HCT116 (cell line): ENCODE measurements around the gene PRICKLE3. TPM values are rescaled to one million over a fixed set of nuclear protein-coding genes. Genes with fewer than 3 reads are reported as not detected.
A peak's percentile ranks its signal among the peaks of the same experiment; 100 is the strongest.

ENCODE experiments used
- ATAC-seq: fragments of 200-7000 bp; cut with Tn5 transposase; 2 replicates; pipeline ENCODE4 v1.9.1; 2020; ENCODE audit warnings: mild to moderate bottlenecking, moderate library complexity
- BruUV-seq: library from RNA; stranded (reverse); fragments of 400-500 nt; replicated peaks from 2 replicates; lab custom pipeline; 2021; lab: Mats Ljungman, UMichigan
- CTCF ChIA-PET: fragments of 300-600 bp; sonication (Branson Sonifier 250); formaldehyde crosslinking; loops from one replicate; lab custom pipeline; 2021; ENCODE audit warnings: antibody characterized with exemption; lab: Charles Lee
- POLR2A ChIA-PET: fragments of 300-600, 350-600 bp; sonication (Branson Sonifier 250); formaldehyde crosslinking; loops from one replicate; lab custom pipeline; 2021; ENCODE audit warnings: antibody characterized with exemption; lab: Charles Lee
- RAD21 ChIA-PET, 2 experiments: fragments of 300-600 bp; sonication (Branson Sonifier 250); formaldehyde crosslinking; loops; one replicate each; lab custom pipeline; 2023; ENCODE audit warnings: low total read pairs in 2 of 2; ENCODE audit not compliant: uncharacterized antibody in 2 of 2, unreplicated experiment in 2 of 2, low non-redundant PET in 1 of 2; lab: Charles Lee
- DNase-seq: peaks from one replicate; pipeline ENCODE4 v3.0.0-alpha.2; 2010; ENCODE audit warnings: low read depth, low spot score
- H2AFZ ChIP-seq: fragments of 200-600 bp; shearing (Covaris generic), sonication (generic); 2 replicates; pipeline ENCODE4 v1.6.1; 2017; ENCODE audit warnings: low read depth, mixed run types, mixed read lengths, antibody characterized with exemption, low read length; ENCODE audit not compliant: poor library complexity, severe bottlenecking
- H3K27ac ChIP-seq: 2 replicates; pipeline ENCODE4 v1.5.1; 2012; ENCODE audit warnings: low read depth, low read length
- H3K27me3 ChIP-seq: fragments of 200-600 bp; sonication (generic); 2 replicates; pipeline ENCODE4 v1.6.1; 2016; ENCODE audit warnings: mixed run types, low read length, mixed read lengths; ENCODE audit not compliant: insufficient read depth
- H3K36me3 ChIP-seq, 2 experiments: fragments of 200-500 bp in 1 of 2; fragments of 200-600 bp in 1 of 2; sonication (Bioruptor generic) in 1 of 2; sonication (generic) in 1 of 2; 2 replicates each; pipeline versions ENCODE4 v1.5.1 to v1.6.1; 2014 to 2016; ENCODE audit warnings: low read length in 2 of 2, inconsistent platforms in 1 of 2, mixed read lengths in 1 of 2, mixed run types in 1 of 2; ENCODE audit not compliant: insufficient read depth in 2 of 2, control insufficient read depth in 1 of 2
- H3K4me1 ChIP-seq, 2 experiments: fragments of 200-600 bp in 1 of 2; sonication (generic) in 1 of 2; 2 replicates each; pipeline versions ENCODE4 v1.5.1 to v1.6.1; 2012 to 2017; ENCODE audit warnings: low read length in 2 of 2, inconsistent platforms in 1 of 2, mild to moderate bottlenecking in 1 of 2, mixed read lengths in 1 of 2, mixed run types in 1 of 2, moderate library complexity in 1 of 2; ENCODE audit not compliant: insufficient read depth in 2 of 2, control insufficient read depth in 1 of 2
- H3K4me2 ChIP-seq: fragments of 200-600 bp; sonication (generic); 2 replicates; pipeline ENCODE4 v1.6.1; 2017; ENCODE audit warnings: mixed run types, low read length, mixed read lengths
- H3K4me3 ChIP-seq, 2 experiments: fragments of 200-600 bp in 1 of 2; sonication (generic) in 1 of 2; replicated peaks in 1 of 2; 2 replicates each; pipeline ENCODE4 v1.5.1; 2011 to 2016; ENCODE audit warnings: low read length in 2 of 2, control low read depth in 1 of 2, low read depth in 1 of 2, mild to moderate bottlenecking in 1 of 2, mixed read lengths in 1 of 2, mixed run types in 1 of 2
- H3K79me2 ChIP-seq: fragments of 200-600 bp; sonication (generic); 2 replicates; pipeline ENCODE4 v1.6.1; 2017; ENCODE audit warnings: mild to moderate bottlenecking, mixed run types, low read length, moderate library complexity, mixed read lengths; ENCODE audit not compliant: insufficient read depth
- H3K9ac ChIP-seq: fragments of 200-600 bp; sonication (generic); 2 replicates; pipeline ENCODE4 v1.6.1; 2016; ENCODE audit warnings: low read length, mixed read lengths
- H3K9me2 ChIP-seq: fragments of 200-600 bp; sonication (generic), shearing (Covaris generic); 2 replicates; pipeline ENCODE4 v1.6.1; 2017; ENCODE audit warnings: mixed run types, mild to moderate bottlenecking, moderate library complexity; ENCODE audit not compliant: insufficient read depth
- H3K9me3 ChIP-seq, 2 experiments: fragments of 200-500 bp in 1 of 2; fragments of 200-600 bp in 1 of 2; sonication (Bioruptor generic) in 1 of 2; sonication (generic) in 1 of 2; 2 replicates each; pipeline ENCODE4 v1.6.1; 2014 to 2017; ENCODE audit warnings: low read length in 2 of 2, mixed read lengths in 2 of 2, inconsistent platforms in 1 of 2, low read depth in 1 of 2, mild to moderate bottlenecking in 1 of 2, mixed run types in 1 of 2, moderate library complexity in 1 of 2; ENCODE audit not compliant: control insufficient read depth in 1 of 2, insufficient read depth in 1 of 2
- H4K20me1 ChIP-seq: fragments of 200-600 bp; sonication (generic), shearing (Covaris generic); 2 replicates; pipeline ENCODE4 v1.6.1; 2017; ENCODE audit warnings: mixed run types, mild to moderate bottlenecking, moderate library complexity; ENCODE audit not compliant: insufficient read depth
- CBX3 ChIP-seq: IDR thresholded peaks from 2 replicates; pipeline ENCODE4 v1.6.1; 2012; ENCODE audit warnings: low read depth
- CEBPB ChIP-seq: IDR thresholded peaks from 2 replicates; pipeline ENCODE4 v1.6.1; 2012; ENCODE audit warnings: low read depth
- EGR1 ChIP-seq: IDR thresholded peaks from 2 replicates; pipeline ENCODE4 v1.6.1; 2012; ENCODE audit warnings: low read depth
- ELF1 ChIP-seq: IDR thresholded peaks from 2 replicates; pipeline ENCODE4 v1.6.1; 2012; ENCODE audit warnings: low read depth, borderline replicate concordance
- EZH2 ChIP-seq: fragments of 200-600 bp; sonication (generic); IDR thresholded peaks from 2 replicates; pipeline ENCODE4 v1.6.1; 2017; ENCODE audit warnings: antibody characterized with exemption, mixed run types
- EZH2phosphoT487 ChIP-seq: fragments of 200-600 bp; IDR thresholded peaks from 2 replicates; pipeline ENCODE4 v1.6.1; 2018; ENCODE audit warnings: antibody characterized with exemption, borderline replicate concordance
- JUND ChIP-seq: IDR thresholded peaks from 2 replicates; pipeline ENCODE4 v1.6.1; 2012
- POLR2A ChIP-seq: IDR thresholded peaks from 2 replicates; pipeline ENCODE4 v1.7.0; 2011; ENCODE audit warnings: borderline replicate concordance; ENCODE audit not compliant: insufficient read depth, insufficient read length; ENCODE audit errors: extremely low read depth
- POLR2AphosphoS5 ChIP-seq: IDR thresholded peaks from 2 replicates; pipeline ENCODE4 v1.6.1; 2011; ENCODE audit warnings: mild to moderate bottlenecking, low read depth, low read length, moderate library complexity
- RAD21 ChIP-seq: IDR thresholded peaks from 2 replicates; pipeline ENCODE4 v1.6.1; 2012; ENCODE audit warnings: low read depth, mild to moderate bottlenecking
- SP1 ChIP-seq: IDR thresholded peaks from 2 replicates; pipeline ENCODE4 v1.6.1; 2012; ENCODE audit warnings: low read depth
- TCF7L2 ChIP-seq: IDR thresholded peaks from 2 replicates; pipeline ENCODE4 v1.7.0; 2011; ENCODE audit warnings: borderline replicate concordance, inconsistent platforms; ENCODE audit not compliant: insufficient read depth, insufficient read length; ENCODE audit errors: extremely low read depth
- YY1 ChIP-seq: IDR thresholded peaks from 2 replicates; pipeline ENCODE4 v1.6.1; 2011; ENCODE audit warnings: low read length, low read depth, moderate library complexity, mild to moderate bottlenecking; ENCODE audit not compliant: insufficient replicate concordance; ENCODE audit errors: extremely low read depth
- ZFX ChIP-seq: fragments of 450-650 bp; IDR thresholded peaks from 2 replicates; pipeline ENCODE4 v1.6.1; 2017
- ZNF274 ChIP-seq: fragments of 200-500 bp; sonication (Bioruptor generic); IDR thresholded peaks from 2 replicates; pipeline ENCODE4 v1.6.1; 2014; ENCODE audit warnings: mild to moderate bottlenecking, low read depth, low read length, inconsistent platforms
- intact Hi-C: fragments of 100-400 bp; cut with micrococcal nuclease; formaldehyde crosslinking; loops from 2 replicates; pipeline ENCODE4 v1.10.0; 2022
- total RNA-seq: library from RNA; stranded (reverse); gene quantifications from one replicate; pipeline ENCODE4 v1.2.1, GENCODE V29; 2021; ENCODE audit not compliant: unreplicated experiment
- TF ChIP-seq, protein P1 (sequence below): IDR thresholded peaks from 2 replicates; pipeline ENCODE4 v1.6.1; 2012; ENCODE audit warnings: low read depth
- TF ChIP-seq, protein P2 (sequence below): IDR thresholded peaks from 2 replicates; pipeline ENCODE4 v1.6.1; 2012
- TF ChIP-seq, protein P3 (sequence below): IDR thresholded peaks from 2 replicates; pipeline ENCODE4 v1.6.1; 2012
- TF ChIP-seq, protein P4 (sequence below): IDR thresholded peaks from 2 replicates; pipeline ENCODE4 v1.6.1; 2011; ENCODE audit warnings: mild to moderate bottlenecking, low read length, moderate library complexity; ENCODE audit not compliant: insufficient replicate concordance; ENCODE audit errors: extremely low read depth

The PRICKLE3 gene
- total RNA-seq, 1 experiment from 2014 or later, result 27.8 TPM

DNA sequence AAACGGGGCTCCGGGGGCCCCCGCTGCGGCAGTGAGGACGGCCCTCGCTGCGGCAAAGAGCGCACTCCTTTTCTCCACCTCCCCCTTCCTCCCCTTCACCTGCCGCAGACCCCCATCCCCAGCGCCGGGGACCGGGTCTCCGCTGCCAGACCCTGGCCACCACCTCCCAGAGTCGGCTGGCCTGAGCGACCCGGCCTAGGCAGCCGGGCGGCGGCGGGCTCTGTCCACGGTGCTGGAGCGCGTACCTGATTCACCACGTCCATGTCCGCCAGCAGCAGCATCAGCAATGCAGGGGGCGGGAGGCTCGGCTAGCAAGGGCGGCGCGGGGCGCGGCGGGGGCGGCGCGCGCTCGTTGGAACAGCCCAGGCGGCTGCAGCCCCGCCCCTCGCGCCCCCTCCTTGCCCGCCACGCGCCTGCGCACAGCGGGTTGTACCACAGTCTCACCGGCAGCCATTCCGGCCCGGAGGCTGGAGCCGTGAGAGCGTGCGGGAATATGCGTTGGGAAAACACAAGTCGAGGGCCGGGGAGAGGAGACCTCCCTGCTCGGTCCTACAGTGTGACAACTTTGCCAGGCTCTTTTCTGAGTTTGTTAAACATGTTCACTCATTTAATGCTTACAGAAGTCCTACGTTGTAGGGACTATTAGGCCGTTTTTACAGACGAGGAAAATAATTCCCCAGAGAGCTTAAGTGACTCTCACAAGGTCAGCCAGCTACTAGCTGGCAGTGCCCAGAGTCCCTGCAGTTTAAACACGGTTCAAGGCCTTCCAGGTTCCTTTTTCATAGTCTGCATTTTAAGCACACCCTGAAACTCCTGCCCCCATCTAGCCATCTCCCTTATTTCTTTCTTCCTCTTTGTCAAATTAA lies 14.0 kb upstream of the PRICKLE3 start, which contains the start of gene SYP:
Gene SYP (minus strand): TSS at position 288 of the 866 bp plus-strand sequence. CDS start 7 bp downstream, at position 281.
- TF ChIP-seq POLR2AphosphoS5 (peak; percentile 94), JUND (no peak), YY1 (peak; percentile 83), EGR1 (no peak), EZH2phosphoT487 (no peak), ZFX (no peak), EZH2 (no peak), POLR2A (peak; percentile 86), RAD21 (no peak), CBX3 (no peak), SP1 (no peak), ZNF274 (no peak), TCF7L2 (peak; percentile 41), CEBPB (no peak), ELF1 (no peak)
- TF ChIP-seq, protein P1, sequence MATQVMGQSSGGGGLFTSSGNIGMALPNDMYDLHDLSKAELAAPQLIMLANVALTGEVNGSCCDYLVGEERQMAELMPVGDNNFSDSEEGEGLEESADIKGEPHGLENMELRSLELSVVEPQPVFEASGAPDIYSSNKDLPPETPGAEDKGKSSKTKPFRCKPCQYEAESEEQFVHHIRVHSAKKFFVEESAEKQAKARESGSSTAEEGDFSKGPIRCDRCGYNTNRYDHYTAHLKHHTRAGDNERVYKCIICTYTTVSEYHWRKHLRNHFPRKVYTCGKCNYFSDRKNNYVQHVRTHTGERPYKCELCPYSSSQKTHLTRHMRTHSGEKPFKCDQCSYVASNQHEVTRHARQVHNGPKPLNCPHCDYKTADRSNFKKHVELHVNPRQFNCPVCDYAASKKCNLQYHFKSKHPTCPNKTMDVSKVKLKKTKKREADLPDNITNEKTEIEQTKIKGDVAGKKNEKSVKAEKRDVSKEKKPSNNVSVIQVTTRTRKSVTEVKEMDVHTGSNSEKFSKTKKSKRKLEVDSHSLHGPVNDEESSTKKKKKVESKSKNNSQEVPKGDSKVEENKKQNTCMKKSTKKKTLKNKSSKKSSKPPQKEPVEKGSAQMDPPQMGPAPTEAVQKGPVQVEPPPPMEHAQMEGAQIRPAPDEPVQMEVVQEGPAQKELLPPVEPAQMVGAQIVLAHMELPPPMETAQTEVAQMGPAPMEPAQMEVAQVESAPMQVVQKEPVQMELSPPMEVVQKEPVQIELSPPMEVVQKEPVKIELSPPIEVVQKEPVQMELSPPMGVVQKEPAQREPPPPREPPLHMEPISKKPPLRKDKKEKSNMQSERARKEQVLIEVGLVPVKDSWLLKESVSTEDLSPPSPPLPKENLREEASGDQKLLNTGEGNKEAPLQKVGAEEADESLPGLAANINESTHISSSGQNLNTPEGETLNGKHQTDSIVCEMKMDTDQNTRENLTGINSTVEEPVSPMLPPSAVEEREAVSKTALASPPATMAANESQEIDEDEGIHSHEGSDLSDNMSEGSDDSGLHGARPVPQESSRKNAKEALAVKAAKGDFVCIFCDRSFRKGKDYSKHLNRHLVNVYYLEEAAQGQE, result no peak
- TF ChIP-seq, protein P2, sequence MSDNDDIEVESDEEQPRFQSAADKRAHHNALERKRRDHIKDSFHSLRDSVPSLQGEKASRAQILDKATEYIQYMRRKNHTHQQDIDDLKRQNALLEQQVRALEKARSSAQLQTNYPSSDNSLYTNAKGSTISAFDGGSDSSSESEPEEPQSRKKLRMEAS, result no peak
- TF ChIP-seq, protein P3, sequence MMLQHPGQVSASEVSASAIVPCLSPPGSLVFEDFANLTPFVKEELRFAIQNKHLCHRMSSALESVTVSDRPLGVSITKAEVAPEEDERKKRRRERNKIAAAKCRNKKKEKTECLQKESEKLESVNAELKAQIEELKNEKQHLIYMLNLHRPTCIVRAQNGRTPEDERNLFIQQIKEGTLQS, result no peak
- TF ChIP-seq, protein P4, sequence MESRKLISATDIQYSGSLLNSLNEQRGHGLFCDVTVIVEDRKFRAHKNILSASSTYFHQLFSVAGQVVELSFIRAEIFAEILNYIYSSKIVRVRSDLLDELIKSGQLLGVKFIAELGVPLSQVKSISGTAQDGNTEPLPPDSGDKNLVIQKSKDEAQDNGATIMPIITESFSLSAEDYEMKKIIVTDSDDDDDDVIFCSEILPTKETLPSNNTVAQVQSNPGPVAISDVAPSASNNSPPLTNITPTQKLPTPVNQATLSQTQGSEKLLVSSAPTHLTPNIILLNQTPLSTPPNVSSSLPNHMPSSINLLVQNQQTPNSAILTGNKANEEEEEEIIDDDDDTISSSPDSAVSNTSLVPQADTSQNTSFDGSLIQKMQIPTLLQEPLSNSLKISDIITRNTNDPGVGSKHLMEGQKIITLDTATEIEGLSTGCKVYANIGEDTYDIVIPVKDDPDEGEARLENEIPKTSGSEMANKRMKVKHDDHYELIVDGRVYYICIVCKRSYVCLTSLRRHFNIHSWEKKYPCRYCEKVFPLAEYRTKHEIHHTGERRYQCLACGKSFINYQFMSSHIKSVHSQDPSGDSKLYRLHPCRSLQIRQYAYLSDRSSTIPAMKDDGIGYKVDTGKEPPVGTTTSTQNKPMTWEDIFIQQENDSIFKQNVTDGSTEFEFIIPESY, result peak; percentile 68
- no peaks in the 10 kb centered on the region for H4K20me1 ChIP-seq
- ChIA-PET RAD21 (no interaction called here), CTCF (no interaction called here), POLR2A (interaction anchor here (1.7 kb wide), 1 partner anchor 9 kb away, joined by 8 read pairs; no protein-coding TSS in a partner anchor)
- H3K9ac ChIP-seq, result peak within 1 kb of the TSS; percentile 62
- H2AFZ ChIP-seq, result no peak within 1 kb of the TSS
- H3K4me1 ChIP-seq, result peaks cover 3 to 6% of the 10 kb centered on the region in 2 experiments
- no peaks in the 10 kb centered on the region for H3K9me2 ChIP-seq
- H3K27me3 ChIP-seq, result no peaks in the 10 kb centered on the region
- peak; percentile 48 for DNase-seq
- peak within 1 kb of the TSS; percentile 47 for H3K27ac ChIP-seq
- H3K36me3 ChIP-seq, result no peaks in the 10 kb centered on the region
- no peaks in the 10 kb centered on the region for H3K9me3 ChIP-seq
- no peaks in the 10 kb centered on the region for H3K79me2 ChIP-seq
- peak within 1 kb of the TSS; percentile 73 for H3K4me2 ChIP-seq
- peak; percentile 98 for ATAC-seq
- intact Hi-C loops, result loop anchor here (1.0 to 10.0 kb wide), 2 partner anchors 8 to 635 kb away; no protein-coding TSS in a partner anchor
- TSS peak; percentile 96 for BruUV-seq
- peak within 1 kb of the TSS; percentile 35 to 48 for H3K4me3 ChIP-seq
